Measurements from ENCODE around the gene ATP13A3. TPM values are rescaled to one million over a fixed set of nuclear protein-coding genes. Genes with fewer than 3 reads are reported as not detected.

Gene ATP13A3
- total RNA-seq, 1 experiment from 2014 or later, result 121 TPM

- no peaks in the 10 kb centered on the region for H3K27me3 ChIP-seq (replicated peaks; ENCODE audit: insufficient read depth, low read depth, low read length, poor library complexity)
- no peaks in the 10 kb centered on the region for H3K36me3 ChIP-seq (ENCODE audit: insufficient read depth, low read length, poor library complexity, severe bottlenecking)
- POLR2A ChIA-PET (ENCODE audit: low non-redundant PET), result no interaction called here
- H3K4me3 ChIP-seq (ENCODE audit: low read depth, low read length, poor library complexity, severe bottlenecking), result no peak overlapping the region
- H3K4me1 ChIP-seq (ENCODE audit: insufficient read depth, low read length, poor library complexity, severe bottlenecking), result peaks cover 3% of the 10 kb centered on the region
- TF ChIP-seq EZH2 (IDR thresholded peaks at IDR 0.05; ENCODE audit: borderline replicate concordance, low read depth, low read length, poor library complexity, severe bottlenecking), result no peak
- TF ChIP-seq, protein P1, sequence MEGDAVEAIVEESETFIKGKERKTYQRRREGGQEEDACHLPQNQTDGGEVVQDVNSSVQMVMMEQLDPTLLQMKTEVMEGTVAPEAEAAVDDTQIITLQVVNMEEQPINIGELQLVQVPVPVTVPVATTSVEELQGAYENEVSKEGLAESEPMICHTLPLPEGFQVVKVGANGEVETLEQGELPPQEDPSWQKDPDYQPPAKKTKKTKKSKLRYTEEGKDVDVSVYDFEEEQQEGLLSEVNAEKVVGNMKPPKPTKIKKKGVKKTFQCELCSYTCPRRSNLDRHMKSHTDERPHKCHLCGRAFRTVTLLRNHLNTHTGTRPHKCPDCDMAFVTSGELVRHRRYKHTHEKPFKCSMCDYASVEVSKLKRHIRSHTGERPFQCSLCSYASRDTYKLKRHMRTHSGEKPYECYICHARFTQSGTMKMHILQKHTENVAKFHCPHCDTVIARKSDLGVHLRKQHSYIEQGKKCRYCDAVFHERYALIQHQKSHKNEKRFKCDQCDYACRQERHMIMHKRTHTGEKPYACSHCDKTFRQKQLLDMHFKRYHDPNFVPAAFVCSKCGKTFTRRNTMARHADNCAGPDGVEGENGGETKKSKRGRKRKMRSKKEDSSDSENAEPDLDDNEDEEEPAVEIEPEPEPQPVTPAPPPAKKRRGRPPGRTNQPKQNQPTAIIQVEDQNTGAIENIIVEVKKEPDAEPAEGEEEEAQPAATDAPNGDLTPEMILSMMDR (conservative IDR thresholded peaks at IDR 0.05; ENCODE audit: low read depth, low read length), result no peak
- no peak overlapping the region for H3K27ac ChIP-seq (ENCODE audit: low read depth, low read length, poor library complexity, severe bottlenecking)
- no peak for DNase-seq (ENCODE audit: low spot score)
- no TSS peak for BruUV-seq (replicated peaks)
- intact Hi-C loops (cut with micrococcal nuclease; ENCODE audit: unreplicated experiment), result no loop called here
- no peaks in the 10 kb centered on the region for H3K9me3 ChIP-seq (ENCODE audit: low read depth, low read length, poor library complexity, severe bottlenecking)
- CTCF ChIA-PET, result no interaction called here
These were observed 5.2 kb upstream of the ATP13A3 start for GRCh38 chr3:194492001-194492400.

DNA sequence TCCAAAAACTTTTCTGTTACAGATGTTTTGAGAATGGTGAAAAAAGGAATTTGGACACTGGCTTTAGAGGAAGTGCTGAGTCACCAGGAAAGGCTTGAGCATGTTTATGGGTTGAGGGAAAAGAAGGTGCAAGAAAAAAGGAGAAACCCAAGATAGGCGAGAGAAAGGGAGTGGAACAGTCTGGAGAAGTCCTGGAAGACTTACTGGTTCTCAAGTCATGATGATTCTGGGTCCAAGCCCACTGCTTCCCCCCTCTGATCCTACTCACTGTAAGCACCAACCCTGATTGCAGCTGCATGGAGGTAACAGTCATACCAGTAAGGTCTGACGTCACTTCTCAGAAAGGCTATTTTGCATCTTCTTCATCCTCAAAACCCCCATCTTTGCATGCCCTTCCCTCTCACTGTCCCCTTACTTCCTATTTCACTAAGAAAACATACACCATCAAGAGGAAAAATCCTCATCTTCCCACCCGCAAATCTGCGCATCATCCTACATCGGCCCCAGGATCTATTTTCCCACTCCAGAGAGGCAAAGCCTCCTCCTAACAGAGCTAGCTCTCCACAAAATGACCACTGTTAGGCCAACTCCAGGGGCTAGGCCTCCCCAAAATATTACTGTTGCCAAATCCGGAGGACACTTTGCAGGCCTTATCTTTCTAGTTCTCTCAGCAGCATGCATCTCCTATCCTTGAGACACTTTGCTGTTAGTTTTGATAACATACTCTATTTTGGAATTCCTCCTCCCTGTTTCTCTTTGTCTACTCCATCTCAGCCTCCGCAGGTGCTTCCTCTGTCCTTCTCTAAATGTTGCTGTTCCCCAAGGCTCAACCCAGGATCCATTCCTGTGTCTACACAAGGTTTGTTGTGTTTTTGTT, 3.2 kb upstream of the ATP13A3 start:
- BruUV-seq (replicated peaks), result no TSS peak
- intact Hi-C loops (cut with micrococcal nuclease; ENCODE audit: unreplicated experiment), result no loop called here
- ChIA-PET POLR2A (ENCODE audit: low non-redundant PET) (no interaction called here), CTCF (no interaction called here)
- peaks cover 3% of the 10 kb centered on the region for H3K4me1 ChIP-seq (ENCODE audit: insufficient read depth, low read length, poor library complexity, severe bottlenecking)
- no peak overlapping the region for H3K4me3 ChIP-seq (ENCODE audit: low read depth, low read length, poor library complexity, severe bottlenecking)
- no peak for DNase-seq (ENCODE audit: low spot score)
- H3K9me3 ChIP-seq (ENCODE audit: low read depth, low read length, poor library complexity, severe bottlenecking), result no peaks in the 10 kb centered on the region
- H3K36me3 ChIP-seq (ENCODE audit: insufficient read depth, low read length, poor library complexity, severe bottlenecking), result peaks cover under 1% of the 10 kb centered on the region
- TF ChIP-seq EZH2 (IDR thresholded peaks at IDR 0.05; ENCODE audit: borderline replicate concordance, low read depth, low read length, poor library complexity, severe bottlenecking), result no peak
- TF ChIP-seq, protein P1 (conservative IDR thresholded peaks at IDR 0.05; ENCODE audit: low read depth, low read length), result no peak
- H3K27me3 ChIP-seq (replicated peaks; ENCODE audit: insufficient read depth, low read depth, low read length, poor library complexity), result no peaks in the 10 kb centered on the region
- H3K27ac ChIP-seq (ENCODE audit: low read depth, low read length, poor library complexity, severe bottlenecking), result no peak overlapping the region

GRCh38 chr3:194488055-194488742, 1.4 kb upstream of the ATP13A3 start:
- H3K4me3 ChIP-seq (ENCODE audit: low read depth, low read length, poor library complexity, severe bottlenecking), result no peak overlapping the region

More at GRCh38 chr3:194488055-194488742, 1.4 kb upstream of the ATP13A3 start:
- POLR2A ChIA-PET (ENCODE audit: low non-redundant PET), result interaction anchor here (0.5 kb wide), 1 partner anchor 39 kb away, joined by 5 read pairs; no protein-coding TSS in a partner anchor
- Histone ChIP-seq H3K9me3 (ENCODE audit: low read depth, low read length, poor library complexity, severe bottlenecking) (no peaks in the 10 kb centered on the region), H3K27me3 (replicated peaks; ENCODE audit: insufficient read depth, low read depth, low read length, poor library complexity) (no peaks in the 10 kb centered on the region), H3K4me1 (ENCODE audit: insufficient read depth, low read length, poor library complexity, severe bottlenecking) (peaks cover 3% of the 10 kb centered on the region), H3K36me3 (ENCODE audit: insufficient read depth, low read length, poor library complexity, severe bottlenecking) (peaks cover 5% of the 10 kb centered on the region), H3K27ac (ENCODE audit: low read depth, low read length, poor library complexity, severe bottlenecking) (no peak overlapping the region)
- intact Hi-C loops (cut with micrococcal nuclease; ENCODE audit: unreplicated experiment), result no loop called here
- DNase-seq (ENCODE audit: low spot score), result no peak
- TF ChIP-seq EZH2 (IDR thresholded peaks at IDR 0.05; ENCODE audit: borderline replicate concordance, low read depth, low read length, poor library complexity, severe bottlenecking), result no peak
- TF ChIP-seq, protein P1 (conservative IDR thresholded peaks at IDR 0.05; ENCODE audit: low read depth, low read length), result no peak
- CTCF ChIA-PET, result no interaction called here
- no TSS peak for BruUV-seq (replicated peaks)
